DND-41 (cell line): ENCODE data around the gene TMEM89.

Experiments used
- ATAC-seq: fragments of 200-7000 bp; cut with Tn5 transposase; 3 replicates; pipeline ENCODE4 v1.9.1; 2021; ENCODE audit warnings: low read depth; ENCODE audit not compliant: insufficient read depth
- DNase-seq: peaks from one replicate; pipeline ENCODE4 v3.0.0-alpha.2; 2020
- H2AFZ ChIP-seq: 2 replicates; pipeline ENCODE4 v1.6.0; 2012; ENCODE audit warnings: low read depth, low read length
- H3K27ac ChIP-seq: 2 replicates; pipeline ENCODE4 v1.5.1; 2012; ENCODE audit warnings: low read length, inconsistent platforms
- H3K27me3 ChIP-seq: fragments of 200-600 bp; sonication (generic); 2 replicates; pipeline ENCODE4 v1.6.0; 2012; ENCODE audit warnings: low read length, mild to moderate bottlenecking, inconsistent platforms; ENCODE audit not compliant: insufficient read depth, poor library complexity
- H3K36me3 ChIP-seq: 2 replicates; pipeline ENCODE4 v1.5.1; 2012; ENCODE audit warnings: low read length, inconsistent platforms; ENCODE audit not compliant: insufficient read depth
- H3K4me1 ChIP-seq: 2 replicates; pipeline ENCODE4 v1.5.1; 2012; ENCODE audit warnings: mild to moderate bottlenecking, low read length; ENCODE audit not compliant: insufficient read depth
- H3K4me2 ChIP-seq: 2 replicates; pipeline ENCODE4 v1.6.0; 2012; ENCODE audit warnings: mild to moderate bottlenecking, moderate library complexity, low read length, inconsistent platforms; ENCODE audit not compliant: insufficient read depth
- H3K4me3 ChIP-seq, 2 experiments: fragments of 200-600 bp in 1 of 2; shearing (Covaris generic) in 1 of 2; 2 replicates each; pipeline ENCODE4 v1.5.1; 2012 to 2016; ENCODE audit warnings: inconsistent platforms in 2 of 2, low read length in 2 of 2, mild to moderate bottlenecking in 2 of 2, low read depth in 1 of 2, moderate library complexity in 1 of 2
- H3K79me2 ChIP-seq: 2 replicates; pipeline ENCODE4 v1.6.0; 2012; ENCODE audit warnings: low read length, inconsistent platforms; ENCODE audit not compliant: insufficient read depth
- H3K9ac ChIP-seq: 2 replicates; pipeline ENCODE4 v1.6.0; 2012; ENCODE audit warnings: low read depth, mild to moderate bottlenecking, inconsistent platforms, low read length, moderate library complexity
- H3K9me3 ChIP-seq: 2 replicates; pipeline ENCODE4 v1.5.1; 2012; ENCODE audit warnings: low read length, moderate library complexity, mild to moderate bottlenecking, inconsistent platforms; ENCODE audit not compliant: insufficient read depth, severe bottlenecking
- H4K20me1 ChIP-seq: 2 replicates; pipeline ENCODE4 v1.6.0; 2012; ENCODE audit warnings: low read length; ENCODE audit not compliant: insufficient read depth
- CTCF ChIP-seq: IDR thresholded peaks from 2 replicates; pipeline ENCODE4 v1.5.1; 2012; ENCODE audit warnings: borderline replicate concordance, low read length, moderate library complexity, mild to moderate bottlenecking; ENCODE audit not compliant: poor library complexity, severe bottlenecking; ENCODE audit errors: extremely low read depth
- EZH2 ChIP-seq: IDR thresholded peaks from 3 replicates; pipeline ENCODE4 v1.6.1; 2012; ENCODE audit warnings: borderline replicate concordance, low read depth, mild to moderate bottlenecking, moderate library complexity, low read length, inconsistent platforms; ENCODE audit not compliant: severe bottlenecking

The TMEM89 gene

GRCh38 chr3:48594417-48595049, 27.0 kb downstream of the TMEM89 start:
- H3K4me3 ChIP-seq, result no peak overlapping the region

DNA sequence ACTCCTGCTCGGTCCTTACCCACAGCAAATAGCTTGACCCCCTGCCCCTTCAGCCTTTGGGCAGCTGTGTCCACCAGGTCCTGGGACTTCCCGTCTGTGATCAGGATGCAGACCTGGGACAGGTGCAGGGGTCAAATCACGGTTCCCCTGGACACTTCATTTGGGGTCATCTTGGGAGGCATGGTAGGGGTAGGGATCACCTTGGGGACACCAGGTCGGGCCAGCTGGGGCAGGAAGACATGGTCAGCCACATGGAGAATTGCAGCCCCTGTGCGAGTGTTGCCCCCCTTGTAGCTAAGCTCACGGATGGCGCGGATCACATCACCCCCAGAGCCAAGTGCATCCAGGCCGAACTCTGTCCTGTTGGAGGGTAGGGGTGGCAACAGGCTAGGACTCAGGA, 28.2 kb downstream of the TMEM89 start:
- ATAC-seq, result no peak

More at GRCh38 chr3:48594417-48595049, 27.0 kb downstream of the TMEM89 start:
- H3K9ac ChIP-seq, result no peak overlapping the region
- H3K4me2 ChIP-seq, result no peak overlapping the region
- H3K4me1 ChIP-seq, result no peaks in the 10 kb centered on the region
- peaks cover 13% of the 10 kb centered on the region; the same call in 1 of the 2 replicates for H4K20me1 ChIP-seq
- no peak overlapping the region for H2AFZ ChIP-seq
- TF ChIP-seq CTCF (no peak), EZH2 (no peak)
- DNase-seq (no peak), ATAC-seq (no peak)
- no peaks in the 10 kb centered on the region for H3K9me3 ChIP-seq
- peaks cover 20% of the 10 kb centered on the region for H3K36me3 ChIP-seq
- H3K27ac ChIP-seq, result no peak overlapping the region
- no peaks in the 10 kb centered on the region for H3K79me2 ChIP-seq
- no peaks in the 10 kb centered on the region for H3K27me3 ChIP-seq

DNA sequence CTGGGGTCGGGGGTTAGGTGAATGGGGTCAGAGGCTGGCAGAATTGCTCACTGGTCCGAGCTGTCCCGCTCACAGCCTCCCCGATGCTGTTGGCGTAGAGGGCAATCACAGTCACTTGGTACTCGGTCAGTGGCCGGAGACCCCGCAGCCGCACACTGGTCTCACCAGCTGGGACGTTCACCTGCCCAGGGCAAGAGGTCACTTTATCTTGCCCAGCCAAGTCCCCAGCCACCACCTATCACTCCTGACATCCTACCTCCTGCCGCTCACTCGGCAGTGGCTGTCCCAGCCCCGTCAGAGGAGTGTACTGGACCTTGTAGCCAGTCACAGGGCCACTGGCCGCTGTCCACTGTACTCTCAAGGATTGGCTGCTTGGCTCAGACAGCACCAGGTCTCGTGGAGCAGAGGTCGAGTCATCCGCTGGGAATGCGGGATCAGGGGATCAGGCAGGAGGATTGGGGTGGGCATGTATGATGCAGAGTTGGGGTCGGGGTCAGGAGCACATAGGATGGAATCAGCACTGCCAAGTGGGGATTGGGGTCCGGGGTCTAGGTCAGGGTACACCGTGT, 29.0 kb downstream of the TMEM89 start:
- Histone ChIP-seq H2AFZ (no peak overlapping the region), H3K4me1 (no peaks in the 10 kb centered on the region), H3K9ac (no peak overlapping the region), H3K9me3 (no peaks in the 10 kb centered on the region), H3K36me3 (peaks cover 1% of the 10 kb centered on the region), H3K79me2 (no peaks in the 10 kb centered on the region), H4K20me1 (peaks cover 14% of the 10 kb centered on the region; the same call in 1 of the 2 replicates), H3K4me2 (no peak overlapping the region), H3K27me3 (no peaks in the 10 kb centered on the region), H3K4me3 (no peak overlapping the region), H3K27ac (no peak overlapping the region)
- ATAC-seq (no peak), DNase-seq (no peak)
- TF ChIP-seq EZH2, result no peak
- no peak for TF ChIP-seq CTCF

More for the DNA sequence above, 28.2 kb downstream of the TMEM89 start:
- Histone ChIP-seq H3K4me3 (no peak overlapping the region), H2AFZ (no peak overlapping the region), H3K9ac (no peak overlapping the region), H3K36me3 (peaks cover 8% of the 10 kb centered on the region), H3K4me2 (no peak overlapping the region), H3K27ac (no peak overlapping the region), H3K9me3 (no peaks in the 10 kb centered on the region), H4K20me1 (peaks cover 21% of the 10 kb centered on the region; the same call in 1 of the 2 replicates), H3K27me3 (no peaks in the 10 kb centered on the region), H3K79me2 (no peaks in the 10 kb centered on the region), H3K4me1 (no peaks in the 10 kb centered on the region)
- no peak for TF ChIP-seq CTCF
- no peak for TF ChIP-seq EZH2
- no peak for DNase-seq
